Suprapubic skin (tissue), 3 donors: ENCODE measurements around the gene SEMA6A.

ENCODE experiments used
- CTCF ChIP-seq, 2 donors: fragments of 200-600 bp in 1 of 2; fragments of 450-650 bp in 1 of 2; sonication (generic) in 1 of 2; IDR thresholded peaks; one replicate each; pipeline ENCODE4 v1.5.1; 2016 to 2019; ENCODE audit warnings: antibody characterized with exemption in 2 of 2, mild to moderate bottlenecking in 1 of 2, moderate library complexity in 1 of 2
- EP300 ChIP-seq: sonication (generic); formaldehyde crosslinking; IDR thresholded peaks from one replicate; pipeline ENCODE4 v1.6.1; 2017; ENCODE audit warnings: antibody characterized with exemption
- POLR2A ChIP-seq, 2 donors: fragments of 450-650 bp; IDR thresholded peaks; one replicate each; pipeline ENCODE4 v1.6.1; 2017; ENCODE audit warnings: antibody characterized with exemption in 2 of 2, mild to moderate bottlenecking in 2 of 2, moderate library complexity in 2 of 2

DNA sequence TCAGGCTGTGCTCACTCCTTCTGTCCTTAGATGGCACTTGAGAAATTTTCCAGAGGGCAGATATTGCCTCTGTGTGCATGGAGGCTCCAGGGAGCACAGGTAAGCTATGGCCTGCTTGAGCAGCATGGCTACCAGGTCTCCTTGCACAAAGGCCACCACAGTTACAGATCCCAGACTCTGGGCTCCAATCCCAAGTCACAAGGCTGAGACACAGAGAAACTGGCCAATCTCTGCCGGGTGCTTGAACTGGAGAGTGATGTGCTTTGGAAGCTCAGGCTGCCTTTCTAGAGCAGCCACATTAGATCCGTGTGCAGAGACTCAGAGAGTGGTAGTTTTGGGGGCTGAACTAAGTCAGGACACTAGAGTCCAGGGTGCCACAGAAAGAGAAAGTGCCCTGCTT, 145.7 kb downstream of the SEMA6A start:
- no peak for TF ChIP-seq CTCF (IDR thresholded peaks at IDR 0.05)
- no peak for TF ChIP-seq EP300
- no peak for TF ChIP-seq POLR2A (IDR thresholded peaks at IDR 0.05)
